GM21390 (cell line): Measurements from ENCODE around the gene SLC27A1.

Experiments
- ATAC-seq: cut with Tn5 transposase; IDR thresholded peaks from one replicate; pipeline ENCODE4 v1.9.1; 2021; ENCODE audit not compliant: unreplicated experiment

Gene SLC27A1

DNA sequence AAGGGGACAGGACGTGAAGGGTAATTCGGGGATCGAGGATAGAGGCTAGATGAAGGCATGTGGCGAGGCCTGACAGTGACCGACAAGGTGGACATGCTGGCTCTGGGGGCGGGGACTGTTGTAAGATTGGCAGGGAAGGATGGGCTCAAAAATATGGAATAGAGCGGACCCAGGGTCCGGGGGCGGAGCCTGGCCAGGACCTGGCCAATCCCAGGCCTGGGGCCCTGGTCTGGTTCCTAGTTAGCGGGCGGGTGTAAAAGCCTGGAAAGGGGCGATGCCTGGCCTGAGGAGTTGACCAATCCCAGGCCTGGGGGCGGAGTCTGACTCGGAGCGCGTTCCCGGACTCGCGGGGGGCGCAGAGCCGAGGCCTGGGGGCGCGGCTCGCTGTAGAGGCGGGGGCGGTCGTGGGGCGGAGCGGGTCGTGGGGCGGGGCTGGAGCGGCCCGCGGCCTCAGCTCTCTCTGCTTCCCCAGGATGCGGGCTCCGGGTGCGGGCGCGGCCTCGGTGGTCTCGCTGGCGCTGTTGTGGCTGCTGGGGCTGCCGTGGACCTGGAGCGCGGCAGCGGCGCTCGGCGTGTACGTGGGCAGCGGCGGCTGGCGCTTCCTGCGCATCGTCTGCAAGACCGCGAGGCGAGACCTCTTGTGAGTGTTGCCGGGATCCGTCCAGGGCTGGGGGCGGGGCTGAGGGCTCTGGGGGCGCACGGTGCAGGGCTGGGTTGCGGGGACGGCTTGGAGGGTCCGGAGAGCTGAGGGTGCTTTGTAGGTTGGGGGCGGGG is at the start of gene SLC27A1:
TSS of gene SLC27A1 (plus strand) at position 457 of the 774 bp plus-strand sequence. CDS start at position 474, 17 bp downstream.
- peak; percentile 65 for ATAC-seq

GRCh38 chr19:17421942-17422341 is 48.4 kb upstream of the SLC27A1 start:
- ATAC-seq, result no peak

DNA sequence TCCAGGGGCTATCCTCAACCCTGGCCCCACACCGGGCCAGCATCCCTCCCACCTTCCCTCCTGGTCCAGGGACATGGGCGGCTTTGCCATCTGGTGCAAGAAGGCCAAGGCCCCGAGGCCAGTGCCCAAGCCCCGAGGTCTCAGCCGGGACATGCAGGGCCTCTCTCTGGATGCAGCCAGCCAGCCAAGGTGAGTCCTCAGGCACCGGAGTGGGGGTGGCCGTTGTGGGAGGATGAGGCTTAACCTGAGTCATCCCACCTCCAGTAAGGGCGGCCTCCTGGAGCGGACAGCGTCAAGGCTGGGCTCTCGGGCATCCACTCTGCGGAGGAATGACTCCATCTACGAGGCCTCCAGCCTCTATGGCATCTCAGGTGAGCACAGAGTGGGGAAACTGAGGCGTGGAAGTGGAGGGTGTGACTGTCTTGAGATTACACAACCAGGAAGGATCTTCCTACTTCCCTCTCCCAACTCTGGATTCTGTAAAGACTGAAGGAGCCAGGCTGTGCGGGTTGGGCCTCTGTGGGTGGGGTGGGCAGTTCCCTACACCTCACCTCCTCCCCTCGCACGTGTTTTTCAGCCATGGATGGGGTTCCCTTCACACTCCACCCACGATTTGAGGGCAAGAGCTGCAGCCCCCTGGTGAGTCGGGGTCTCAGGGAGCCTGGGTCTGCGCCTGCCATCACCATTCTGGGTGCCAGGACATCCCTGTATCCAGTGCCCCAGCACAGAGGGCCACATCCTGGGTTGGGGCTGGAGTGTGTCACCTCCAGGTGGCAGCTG is 46.7 kb upstream of the SLC27A1 start:
- no peak for ATAC-seq

GRCh38 chr19:17424743-17425365 is 45.5 kb upstream of the SLC27A1 start:
- ATAC-seq, result no peak

GRCh38 chr19:17429641-17430113 is 40.6 kb upstream of the SLC27A1 start:
- ATAC-seq, result no peak

- ATAC-seq, result no peak
Measured at GRCh38 chr19:17431417-17431816, 38.9 kb upstream of the SLC27A1 start.

GRCh38 chr19:17435218-17435617 is 35.1 kb upstream of the SLC27A1 start:
- ATAC-seq, result no peak

DNA sequence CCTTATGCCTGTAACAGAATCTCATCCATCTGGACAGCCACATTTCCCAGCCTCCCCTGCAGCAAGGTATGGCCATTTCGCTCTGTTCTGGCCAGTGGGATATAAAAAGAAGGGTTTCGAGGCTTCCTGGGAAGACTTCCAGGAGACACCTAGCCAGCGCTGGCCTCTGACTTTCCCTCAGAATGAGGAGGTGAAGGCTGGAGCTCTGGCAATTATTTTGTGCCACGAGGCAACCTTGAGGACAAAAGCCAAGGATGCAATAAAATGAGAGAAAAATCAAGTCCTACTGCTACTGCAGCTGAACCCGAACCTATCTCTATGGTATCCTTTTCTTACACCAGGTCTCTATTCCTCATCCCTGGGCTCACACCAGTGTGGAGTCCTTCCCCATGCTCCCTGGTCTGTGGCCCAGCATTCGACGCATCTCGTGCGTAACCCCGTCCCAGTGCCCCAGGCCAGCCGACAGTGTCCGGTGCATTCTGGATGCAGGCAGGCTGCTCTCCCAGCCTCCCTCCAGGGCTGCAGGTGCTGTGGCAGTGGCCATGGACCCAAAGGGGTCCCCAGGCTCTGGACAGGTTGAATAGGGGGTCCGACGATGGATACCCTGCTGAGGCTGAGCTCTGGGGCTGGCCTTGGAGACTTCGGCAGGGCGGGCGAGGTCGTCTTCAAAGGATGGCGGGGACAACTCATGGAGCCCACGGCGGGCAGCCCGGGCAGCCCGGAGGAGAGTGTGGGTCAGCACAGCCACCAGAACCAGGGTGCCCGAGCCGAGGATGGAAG is 34.0 kb upstream of the SLC27A1 start:
- no peak for ATAC-seq

DNA sequence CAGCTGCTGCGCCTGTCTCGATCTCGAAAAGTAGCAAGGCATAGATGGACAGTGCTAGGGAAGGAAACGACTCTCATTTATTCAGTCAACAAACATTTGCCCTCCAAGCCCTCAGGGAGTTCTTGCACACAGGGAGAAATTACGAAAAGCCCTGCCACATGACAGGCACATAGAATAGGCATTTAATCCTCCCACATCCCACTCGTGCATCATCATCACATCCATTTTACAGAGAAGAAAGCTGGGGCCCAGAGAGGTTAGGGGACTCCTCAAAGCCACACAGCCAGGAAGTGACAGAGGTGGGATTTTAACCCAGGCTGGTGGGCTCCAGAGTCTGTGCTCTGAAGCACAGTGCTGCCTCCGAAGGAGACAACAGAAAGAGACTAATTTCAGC is 33.5 kb upstream of the SLC27A1 start:
- no peak for ATAC-seq

- no peak for ATAC-seq
Measured at GRCh38 chr19:17441241-17442021, 28.9 kb upstream of the SLC27A1 start.

GRCh38 chr19:17445526-17446165 is 24.7 kb upstream of the SLC27A1 start:
- ATAC-seq, result no peak

DNA sequence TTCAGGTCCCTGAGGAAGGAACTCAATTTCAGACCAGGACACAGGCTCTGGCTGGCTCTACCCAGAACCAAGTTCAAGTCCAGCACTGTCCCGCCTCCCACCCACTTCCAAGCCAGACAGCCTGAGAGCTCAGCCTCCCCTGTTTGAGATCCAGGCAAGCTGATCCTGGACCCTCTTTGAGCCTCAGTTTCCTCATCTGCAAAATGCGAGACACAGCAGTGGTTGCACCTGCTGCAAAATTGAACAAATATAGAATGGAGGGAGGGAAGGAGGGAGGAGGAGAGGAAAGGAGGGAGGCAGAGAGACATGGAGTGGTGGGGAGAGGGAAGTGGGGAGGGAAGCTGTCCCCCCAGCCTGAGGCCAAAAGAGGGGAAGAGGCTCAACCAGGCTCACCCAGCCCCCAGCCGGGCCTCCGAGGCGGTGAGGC is 22.6 kb upstream of the SLC27A1 start:
- no peak for ATAC-seq

GRCh38 chr19:17448131-17448967 is 22.0 kb upstream of the SLC27A1 start, which contains the start of gene TMEM221:
TSS of gene TMEM221 (minus strand) at chr19:17448668. CDS start at chr19:17448462, 206 bp downstream.
- no peak for ATAC-seq

DNA sequence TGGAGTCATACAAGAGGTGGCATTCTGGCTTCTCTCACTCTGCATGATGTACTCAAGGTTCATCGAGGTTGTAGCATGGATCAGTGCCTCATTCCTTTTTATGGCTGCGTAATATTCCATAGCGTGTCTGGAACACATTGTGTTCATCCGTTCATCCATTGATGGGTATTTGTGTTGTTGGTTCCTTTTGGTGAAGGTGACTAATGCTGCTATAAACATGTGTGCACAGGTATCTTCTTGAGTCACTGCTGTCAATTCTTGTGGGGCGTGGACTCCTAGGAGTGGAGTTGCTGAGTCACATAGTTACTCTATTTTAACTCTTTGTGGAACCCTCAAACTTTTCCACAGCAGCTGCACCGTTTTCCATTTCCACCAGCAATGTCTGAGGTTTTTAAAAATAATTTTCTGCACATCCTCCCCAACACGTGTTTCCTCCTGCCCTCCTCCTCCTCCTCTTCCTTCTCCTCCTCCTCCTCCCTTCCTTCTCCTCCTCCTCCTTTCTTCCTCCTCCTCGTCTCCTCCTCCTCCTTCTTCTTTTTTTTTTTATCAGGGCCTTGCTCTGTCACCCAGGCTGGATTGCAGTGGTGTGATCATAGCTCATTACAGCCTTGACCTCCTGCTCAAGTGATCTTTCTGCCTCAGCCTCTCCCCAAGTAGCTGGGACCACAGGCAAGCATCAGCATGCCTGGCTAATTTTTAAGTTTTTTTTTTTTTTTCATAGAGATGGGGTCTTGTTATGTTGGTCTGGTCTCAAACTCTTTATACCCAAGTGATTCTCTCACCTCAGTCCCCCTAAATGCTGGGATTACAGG is 19.9 kb upstream of the SLC27A1 start:
- no peak for ATAC-seq

GRCh38 chr19:17451820-17452219 is 18.5 kb upstream of the SLC27A1 start:
- no peak for ATAC-seq

DNA sequence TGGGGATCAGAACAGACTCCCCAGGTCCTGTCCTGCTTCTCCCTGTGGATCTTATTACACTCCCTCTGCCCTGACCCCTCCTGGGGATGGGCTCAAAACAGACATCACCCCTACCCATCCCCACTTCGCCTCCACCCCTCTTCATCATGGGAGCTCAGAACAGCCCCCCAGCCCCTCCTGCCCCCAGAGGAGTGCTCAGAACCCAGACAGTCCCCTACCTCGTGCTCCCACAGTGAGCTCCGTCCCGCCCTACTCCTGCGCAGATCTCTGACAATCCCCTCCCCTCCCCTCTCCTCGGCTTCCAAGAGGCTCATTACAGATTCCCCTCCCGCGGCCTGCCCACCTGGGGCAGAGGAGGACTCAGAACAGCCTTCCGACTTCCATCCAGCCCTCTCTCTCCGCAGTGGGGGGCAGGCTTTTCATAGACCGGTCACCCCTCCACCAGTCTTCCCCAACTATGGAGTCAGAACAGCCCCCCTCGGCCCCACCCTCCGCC is 15.7 kb upstream of the SLC27A1 start:
- ATAC-seq, result no peak

DNA sequence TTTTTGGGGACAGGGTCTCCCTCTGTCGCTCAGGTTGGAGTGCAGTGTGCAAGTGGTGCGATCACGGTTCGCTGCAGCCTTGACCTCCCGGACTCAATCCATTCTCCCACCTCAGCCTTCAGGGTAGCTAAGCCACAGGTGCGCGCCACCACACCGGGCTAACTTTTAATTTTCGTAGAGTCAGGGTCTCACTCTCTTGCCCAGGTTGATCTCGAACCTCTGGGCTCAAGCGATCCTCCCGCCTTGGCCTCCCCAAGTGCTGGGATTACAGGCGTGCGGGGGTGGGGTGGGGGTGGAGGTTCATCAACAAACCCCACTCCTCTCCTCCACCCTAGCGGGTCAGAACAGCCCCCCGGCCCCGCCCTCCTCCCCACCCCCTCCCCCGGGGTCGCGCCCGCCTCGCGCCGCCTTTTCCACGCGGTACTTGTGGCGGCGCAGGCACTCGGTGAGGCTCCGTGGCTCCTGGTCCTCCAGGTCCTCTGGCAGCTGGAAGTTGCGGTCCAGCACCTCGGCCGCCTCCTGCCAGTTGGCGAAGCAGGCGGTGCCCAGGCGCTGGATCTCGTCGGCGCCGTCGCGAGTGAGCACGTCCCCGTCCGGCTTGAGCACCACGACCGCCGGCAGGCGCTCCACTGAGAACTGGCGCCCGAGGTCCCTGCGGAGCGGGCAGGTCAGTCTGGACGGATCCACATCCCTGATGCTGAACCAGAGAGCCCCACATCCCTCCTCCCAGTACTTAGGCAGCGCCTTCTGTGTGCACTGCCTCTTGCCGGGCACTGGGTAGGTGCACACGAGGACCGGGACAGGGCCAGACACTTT is 14.8 kb upstream of the SLC27A1 start:
- no peak for ATAC-seq
